SH-SY5Y (cell line): ENCODE results near the gene CNIH3.

Experiments used
- GATA2 ChIP-seq: IDR thresholded peaks from 2 replicates; pipeline ENCODE4 v1.6.1; 2011; ENCODE audit warnings: mild to moderate bottlenecking, low read depth, low read length
- GATA3 ChIP-seq: IDR thresholded peaks from 2 replicates; pipeline ENCODE4 v1.6.1; 2011; ENCODE audit warnings: low read depth, mild to moderate bottlenecking, low read length, moderate library complexity

GRCh38 chr1:224710196-224710595, 94.1 kb downstream of the CNIH3 start:
- TF ChIP-seq GATA3 (no peak), GATA2 (no peak)
